IPS-18a (cell line): ENCODE measurements around the gene SLC25A21.
"Not testable (repeated sequence)": the region's sequence is repeated elsewhere in the genome, so short reads cannot be mapped to it uniquely, and the experiment has no call there.

Experiments used
- H3K27ac ChIP-seq: one replicate; pipeline ENCODE4 v1.5.1; 2013; ENCODE audit warnings: low read length
- H3K27me3 ChIP-seq: one replicate; pipeline ENCODE4 v1.6.1; 2013; ENCODE audit warnings: mild to moderate bottlenecking, low read length; ENCODE audit not compliant: control insufficient read depth, insufficient read depth
- H3K36me3 ChIP-seq: one replicate; pipeline ENCODE4 v1.6.1; 2013; ENCODE audit warnings: low read depth, low read length; ENCODE audit not compliant: control insufficient read depth
- H3K4me1 ChIP-seq: one replicate; pipeline ENCODE4 v1.6.1; 2013; ENCODE audit warnings: low read depth, low read length; ENCODE audit not compliant: control insufficient read depth
- H3K4me3 ChIP-seq: one replicate; pipeline ENCODE4 v1.5.1; 2013; ENCODE audit warnings: low read length
- H3K9ac ChIP-seq: one replicate; pipeline ENCODE4 v1.6.1; 2013; ENCODE audit warnings: mild to moderate bottlenecking, low read length, moderate library complexity
- H3K9me3 ChIP-seq: one replicate; pipeline ENCODE4 v1.6.1; 2013; ENCODE audit warnings: low read depth, low read length; ENCODE audit not compliant: control insufficient read depth

SLC25A21 gene

GRCh38 chr14:36925094-36925493 lies 247.3 kb downstream of the SLC25A21 start:
- Histone ChIP-seq H3K4me1 (no peaks in the 10 kb centered on the region), H3K27me3 (no peaks in the 10 kb centered on the region), H3K27ac (no peak overlapping the region), H3K9me3 (no peaks in the 10 kb centered on the region), H3K36me3 (no peaks in the 10 kb centered on the region), H3K9ac (no peak overlapping the region), H3K4me3 (no peak overlapping the region)

DNA sequence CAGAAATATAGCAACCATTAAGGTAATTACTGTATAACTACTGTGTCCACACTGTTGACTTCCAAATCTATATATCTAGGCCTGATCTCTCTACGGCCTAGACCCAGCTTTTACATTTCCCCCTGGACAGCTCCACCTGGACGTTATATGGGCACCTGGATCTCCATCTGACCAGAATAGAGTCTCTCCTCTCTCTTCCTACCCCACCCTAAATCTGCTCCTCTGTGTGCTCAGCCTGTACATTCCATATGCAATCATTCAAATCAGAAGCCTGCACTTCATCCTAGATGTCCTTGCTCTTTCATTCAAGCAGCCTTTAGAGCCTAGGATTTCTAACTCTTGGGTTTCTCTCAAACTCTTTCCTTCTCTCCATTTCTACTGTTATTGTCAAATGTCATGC lies 255.7 kb downstream of the SLC25A21 start:
- H3K27me3 ChIP-seq = no peaks in the 10 kb centered on the region
- H3K4me1 ChIP-seq = no peaks in the 10 kb centered on the region
- no peak overlapping the region for H3K27ac ChIP-seq
- H3K36me3 ChIP-seq = no peaks in the 10 kb centered on the region
- no peaks in the 10 kb centered on the region for H3K9me3 ChIP-seq
- H3K4me3 ChIP-seq = no peak overlapping the region
- no peak overlapping the region for H3K9ac ChIP-seq

GRCh38 chr14:36915081-36915480 lies 257.3 kb downstream of the SLC25A21 start:
- H3K9ac ChIP-seq = no peak overlapping the region
- H3K4me1 ChIP-seq = no peaks in the 10 kb centered on the region
- no peak overlapping the region for H3K27ac ChIP-seq
- H3K27me3 ChIP-seq = no peaks in the 10 kb centered on the region
- no peak overlapping the region for H3K4me3 ChIP-seq
- no peaks in the 10 kb centered on the region for H3K36me3 ChIP-seq
- no peaks in the 10 kb centered on the region for H3K9me3 ChIP-seq

DNA sequence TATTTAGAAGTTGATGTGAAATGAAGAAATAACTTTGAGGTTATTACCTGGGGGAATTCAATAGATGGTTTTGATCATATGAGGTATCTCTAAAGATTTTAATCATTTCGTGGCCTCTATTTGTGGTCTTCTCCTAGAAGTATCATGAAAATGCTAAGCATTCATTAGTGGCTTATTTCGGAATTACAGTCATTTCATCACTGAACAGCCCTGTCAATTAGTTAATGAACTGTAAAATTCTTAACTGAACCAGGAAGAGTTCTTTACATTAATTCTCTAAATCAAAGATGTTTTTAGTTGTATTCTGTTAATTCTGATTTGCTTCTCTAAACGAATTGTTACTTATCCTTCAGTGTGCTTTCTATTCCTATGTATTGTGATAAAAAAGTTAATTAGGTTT lies 261.8 kb downstream of the SLC25A21 start:
- no peak overlapping the region for H3K27ac ChIP-seq
- no peaks in the 10 kb centered on the region for H3K4me1 ChIP-seq
- no peak overlapping the region for H3K4me3 ChIP-seq
- H3K27me3 ChIP-seq = no peaks in the 10 kb centered on the region
- H3K9ac ChIP-seq = no peak overlapping the region
- no peaks in the 10 kb centered on the region for H3K36me3 ChIP-seq
- no peaks in the 10 kb centered on the region for H3K9me3 ChIP-seq

GRCh38 chr14:36905272-36905888 lies 267.0 kb downstream of the SLC25A21 start:
- H3K27me3 ChIP-seq = no peaks in the 10 kb centered on the region
- H3K27ac ChIP-seq = no peak overlapping the region
- no peaks in the 10 kb centered on the region for H3K9me3 ChIP-seq
- H3K9ac ChIP-seq = no peak overlapping the region
- no peak overlapping the region for H3K4me3 ChIP-seq
- H3K36me3 ChIP-seq = no peaks in the 10 kb centered on the region
- no peaks in the 10 kb centered on the region for H3K4me1 ChIP-seq

DNA sequence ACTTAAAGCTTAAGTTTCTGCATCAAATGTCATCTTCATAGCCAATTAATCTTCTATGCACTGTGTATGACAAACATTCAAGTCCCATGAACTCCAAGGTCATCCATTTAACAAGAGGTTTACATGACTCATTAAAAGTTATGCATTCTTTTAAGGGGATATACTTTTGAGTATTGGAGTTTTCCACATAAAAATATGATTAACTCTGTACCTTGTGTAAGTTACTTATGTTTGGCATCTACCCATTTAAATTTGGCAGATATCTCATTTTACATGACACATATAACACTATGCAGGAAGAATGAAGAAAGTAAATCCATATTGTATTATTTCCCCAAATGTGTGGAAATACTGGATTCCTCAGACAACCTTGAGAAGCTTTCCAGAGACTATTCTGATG lies 270.5 kb downstream of the SLC25A21 start:
- no peaks in the 10 kb centered on the region for H3K27me3 ChIP-seq
- H3K9me3 ChIP-seq = peaks cover 5% of the 10 kb centered on the region
- no peaks in the 10 kb centered on the region for H3K4me1 ChIP-seq
- no peak overlapping the region for H3K9ac ChIP-seq
- H3K27ac ChIP-seq = no peak overlapping the region
- no peak overlapping the region for H3K4me3 ChIP-seq
- H3K36me3 ChIP-seq = no peaks in the 10 kb centered on the region

GRCh38 chr14:36900846-36901245 lies 271.6 kb downstream of the SLC25A21 start:
- Histone ChIP-seq H3K9ac (no peak overlapping the region), H3K9me3 (peaks cover 5% of the 10 kb centered on the region), H3K27ac (no peak overlapping the region), H3K36me3 (no peaks in the 10 kb centered on the region), H3K4me1 (no peaks in the 10 kb centered on the region), H3K4me3 (no peak overlapping the region), H3K27me3 (no peaks in the 10 kb centered on the region)

- H3K36me3 ChIP-seq = not testable (repeated sequence)
Observed at GRCh38 chr14:36896300-36896699, 276.1 kb downstream of the SLC25A21 start.

GRCh38 chr14:36884049-36884448 lies 288.4 kb downstream of the SLC25A21 start:
- Histone ChIP-seq H3K4me3 (no peak overlapping the region), H3K36me3 (no peaks in the 10 kb centered on the region), H3K27ac (no peak overlapping the region), H3K9ac (no peak overlapping the region), H3K27me3 (no peaks in the 10 kb centered on the region), H3K9me3 (no peaks in the 10 kb centered on the region), H3K4me1 (no peaks in the 10 kb centered on the region)

More at GRCh38 chr14:36896300-36896699, 276.1 kb downstream of the SLC25A21 start:
- H3K4me1 ChIP-seq, H3K4me3 ChIP-seq, H3K9me3 ChIP-seq, H3K27ac ChIP-seq, H3K9ac ChIP-seq, H3K27me3 ChIP-seq: not testable (repeated sequence)

GRCh38 chr14:36880276-36880675 lies 292.1 kb downstream of the SLC25A21 start:
- H3K4me1 ChIP-seq = no peaks in the 10 kb centered on the region
- no peaks in the 10 kb centered on the region for H3K9me3 ChIP-seq
- no peak overlapping the region for H3K9ac ChIP-seq
- no peak overlapping the region for H3K27ac ChIP-seq
- H3K4me3 ChIP-seq = no peak overlapping the region
- no peaks in the 10 kb centered on the region for H3K27me3 ChIP-seq
- no peaks in the 10 kb centered on the region for H3K36me3 ChIP-seq

- Histone ChIP-seq H3K36me3 (no peaks in the 10 kb centered on the region), H3K9me3 (no peaks in the 10 kb centered on the region), H3K4me3 (no peak overlapping the region), H3K27me3 (no peaks in the 10 kb centered on the region), H3K27ac (no peak overlapping the region), H3K9ac (no peak overlapping the region), H3K4me1 (no peaks in the 10 kb centered on the region)
Observed at GRCh38 chr14:36879558-36879957, 292.8 kb downstream of the SLC25A21 start.

DNA sequence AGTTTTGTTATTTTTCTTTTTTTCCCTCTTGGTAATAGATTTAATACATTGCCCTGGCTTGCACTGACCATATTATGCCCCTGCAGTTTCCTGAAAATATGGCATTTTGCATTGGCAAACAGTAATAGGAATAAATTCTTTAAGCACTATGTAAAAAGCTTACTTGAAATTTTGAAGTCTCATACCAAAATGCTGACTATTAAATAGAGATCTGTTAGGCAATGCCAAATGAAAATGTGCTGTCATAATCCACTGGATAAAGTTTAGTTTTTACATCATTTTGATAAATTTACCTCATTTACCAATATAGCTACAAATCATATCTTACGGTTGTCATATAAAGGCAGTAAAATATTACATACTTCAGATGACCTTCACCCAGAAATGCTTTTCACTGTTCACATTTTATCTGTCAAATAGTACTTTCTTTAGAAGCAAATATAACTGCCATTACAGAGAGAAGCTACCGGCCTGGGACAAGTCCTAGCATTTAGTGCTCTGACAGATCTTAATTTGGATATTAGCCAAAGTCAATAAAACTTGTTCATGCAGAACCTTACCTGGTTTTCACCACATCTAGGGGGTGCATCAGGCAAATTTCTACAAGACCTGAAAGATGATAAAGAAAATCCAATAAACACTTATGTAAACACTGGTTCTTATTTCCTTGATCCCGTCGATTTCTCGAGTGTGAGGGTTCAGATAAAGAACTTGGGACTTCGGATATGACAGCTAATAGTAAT lies 297.8 kb downstream of the SLC25A21 start:
- no peaks in the 10 kb centered on the region for H3K27me3 ChIP-seq
- H3K27ac ChIP-seq = no peak overlapping the region
- no peak overlapping the region for H3K9ac ChIP-seq
- no peaks in the 10 kb centered on the region for H3K9me3 ChIP-seq
- no peaks in the 10 kb centered on the region for H3K36me3 ChIP-seq
- no peaks in the 10 kb centered on the region for H3K4me1 ChIP-seq
- H3K4me3 ChIP-seq = no peak overlapping the region
